IMR-90 (cell line): ENCODE results near the gene RCN1.

Experiments used
- POLR2A ChIP-seq: IDR thresholded peaks from 2 replicates; pipeline ENCODE4 v1.6.1; 2012; ENCODE audit warnings: mild to moderate bottlenecking, low read depth, low read length
- RAD21 ChIP-seq: IDR thresholded peaks from 2 replicates; pipeline ENCODE4 v1.6.1; 2012; ENCODE audit warnings: low read length, improper control_type of control experiment
- TF ChIP-seq, protein P1 (sequence below): conservative IDR thresholded peaks from 2 replicates; pipeline ENCODE4 v1.5.1; 2012; ENCODE audit warnings: mild to moderate bottlenecking, low read depth, low read length, improper control_type of control experiment

GRCh38 chr11:32065865-32066629 lies 24.8 kb upstream of the RCN1 start:
- TF ChIP-seq, protein P1, sequence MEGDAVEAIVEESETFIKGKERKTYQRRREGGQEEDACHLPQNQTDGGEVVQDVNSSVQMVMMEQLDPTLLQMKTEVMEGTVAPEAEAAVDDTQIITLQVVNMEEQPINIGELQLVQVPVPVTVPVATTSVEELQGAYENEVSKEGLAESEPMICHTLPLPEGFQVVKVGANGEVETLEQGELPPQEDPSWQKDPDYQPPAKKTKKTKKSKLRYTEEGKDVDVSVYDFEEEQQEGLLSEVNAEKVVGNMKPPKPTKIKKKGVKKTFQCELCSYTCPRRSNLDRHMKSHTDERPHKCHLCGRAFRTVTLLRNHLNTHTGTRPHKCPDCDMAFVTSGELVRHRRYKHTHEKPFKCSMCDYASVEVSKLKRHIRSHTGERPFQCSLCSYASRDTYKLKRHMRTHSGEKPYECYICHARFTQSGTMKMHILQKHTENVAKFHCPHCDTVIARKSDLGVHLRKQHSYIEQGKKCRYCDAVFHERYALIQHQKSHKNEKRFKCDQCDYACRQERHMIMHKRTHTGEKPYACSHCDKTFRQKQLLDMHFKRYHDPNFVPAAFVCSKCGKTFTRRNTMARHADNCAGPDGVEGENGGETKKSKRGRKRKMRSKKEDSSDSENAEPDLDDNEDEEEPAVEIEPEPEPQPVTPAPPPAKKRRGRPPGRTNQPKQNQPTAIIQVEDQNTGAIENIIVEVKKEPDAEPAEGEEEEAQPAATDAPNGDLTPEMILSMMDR = no peak
- TF ChIP-seq RAD21 (no peak), POLR2A (no peak)
